HG03520 (cell line): ENCODE results near the gene PTBP3.
"Not testable (repeated sequence)": the region's sequence is repeated elsewhere in the genome, so short reads cannot be mapped to it uniquely, and the experiment has no call there.

Source experiments
- ATAC-seq: cut with Tn5 transposase; IDR thresholded peaks from one replicate; pipeline ENCODE4 v1.9.1; 2021; ENCODE audit warnings: mild to moderate bottlenecking, moderate library complexity; ENCODE audit not compliant: unreplicated experiment

Gene PTBP3

GRCh38 chr9:112323378-112323854, 10.0 kb downstream of the PTBP3 start:
- ATAC-seq: no peak

GRCh38 chr9:112322701-112323377, 10.6 kb downstream of the PTBP3 start:
- ATAC-seq: no peak

GRCh38 chr9:112316258-112316943, 17.0 kb downstream of the PTBP3 start:
- no peak for ATAC-seq

- no peak for ATAC-seq
Measured at GRCh38 chr9:112315331-112316257, 17.8 kb downstream of the PTBP3 start.

GRCh38 chr9:112312139-112312538, 21.3 kb downstream of the PTBP3 start:
- ATAC-seq: no peak

GRCh38 chr9:112311497-112311896, 21.9 kb downstream of the PTBP3 start:
- ATAC-seq: no peak

GRCh38 chr9:112310826-112311225, 22.6 kb downstream of the PTBP3 start:
- ATAC-seq: no peak

GRCh38 chr9:112308588-112308987, 24.8 kb downstream of the PTBP3 start:
- ATAC-seq: no peak

GRCh38 chr9:112301420-112301819, 32.0 kb downstream of the PTBP3 start:
- ATAC-seq: no peak

- ATAC-seq: no peak
Measured at GRCh38 chr9:112299514-112299913, 33.9 kb downstream of the PTBP3 start.

GRCh38 chr9:112296929-112297328, 36.5 kb downstream of the PTBP3 start:
- no peak for ATAC-seq

GRCh38 chr9:112295174-112295573, 38.2 kb downstream of the PTBP3 start:
- no peak for ATAC-seq

GRCh38 chr9:112288029-112288428, 45.4 kb downstream of the PTBP3 start:
- ATAC-seq: no peak

GRCh38 chr9:112286926-112287325, 46.5 kb downstream of the PTBP3 start:
- no peak for ATAC-seq

- ATAC-seq: no peak
Measured at GRCh38 chr9:112285056-112285455, 48.4 kb downstream of the PTBP3 start.

GRCh38 chr9:112283582-112284253, 49.7 kb downstream of the PTBP3 start:
- ATAC-seq: no peak

GRCh38 chr9:112282841-112283240, 50.6 kb downstream of the PTBP3 start:
- ATAC-seq: not testable (repeated sequence)

GRCh38 chr9:112280904-112281303, 52.5 kb downstream of the PTBP3 start:
- ATAC-seq: no peak

GRCh38 chr9:112279501-112279900, 53.9 kb downstream of the PTBP3 start:
- no peak for ATAC-seq

- ATAC-seq: no peak
Measured at GRCh38 chr9:112278152-112278551, 55.3 kb downstream of the PTBP3 start.

GRCh38 chr9:112274600-112274999, 58.8 kb downstream of the PTBP3 start:
- ATAC-seq: no peak
